ENCODE results near the gene SDC1.

Gene SDC1

DNA sequence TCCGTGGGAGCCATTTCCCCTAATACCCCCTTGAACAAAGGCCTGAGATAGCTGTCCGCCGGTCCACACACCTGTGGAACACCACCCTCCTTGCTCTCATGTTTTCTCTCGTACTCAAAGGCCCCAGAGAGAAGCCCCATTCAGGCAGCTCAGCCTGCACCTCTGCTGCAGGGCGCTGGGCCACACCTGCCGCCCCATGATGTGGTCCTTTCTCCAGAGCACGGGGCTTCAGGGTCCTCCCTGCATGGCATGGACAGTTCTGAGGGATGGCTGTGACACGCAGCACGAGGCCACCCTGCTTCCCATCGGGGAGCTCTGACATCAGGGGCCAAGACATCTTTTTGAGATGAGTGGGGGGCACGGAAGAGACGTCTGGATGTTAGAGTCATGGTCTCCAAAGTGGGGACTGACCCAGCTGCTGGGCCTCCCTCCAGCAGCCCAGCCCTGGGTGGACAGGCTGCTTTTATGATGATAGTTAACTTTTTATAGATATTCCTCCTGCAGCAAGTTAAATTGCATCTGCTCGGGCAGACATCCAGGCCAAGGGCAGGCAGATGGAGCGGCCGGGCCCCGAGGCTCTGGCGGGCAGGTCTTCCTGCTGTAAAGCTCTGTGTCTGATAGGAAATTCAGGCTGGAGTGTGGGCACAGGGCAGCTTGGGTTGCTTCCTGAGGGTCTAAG is 56.7 kb downstream of the SDC1 start:
- no peak for DNase-seq

- DNase-seq = no peak
These were observed 57.6 kb downstream of the SDC1 start for GRCh38 chr2:20167356-20167755.

DNA sequence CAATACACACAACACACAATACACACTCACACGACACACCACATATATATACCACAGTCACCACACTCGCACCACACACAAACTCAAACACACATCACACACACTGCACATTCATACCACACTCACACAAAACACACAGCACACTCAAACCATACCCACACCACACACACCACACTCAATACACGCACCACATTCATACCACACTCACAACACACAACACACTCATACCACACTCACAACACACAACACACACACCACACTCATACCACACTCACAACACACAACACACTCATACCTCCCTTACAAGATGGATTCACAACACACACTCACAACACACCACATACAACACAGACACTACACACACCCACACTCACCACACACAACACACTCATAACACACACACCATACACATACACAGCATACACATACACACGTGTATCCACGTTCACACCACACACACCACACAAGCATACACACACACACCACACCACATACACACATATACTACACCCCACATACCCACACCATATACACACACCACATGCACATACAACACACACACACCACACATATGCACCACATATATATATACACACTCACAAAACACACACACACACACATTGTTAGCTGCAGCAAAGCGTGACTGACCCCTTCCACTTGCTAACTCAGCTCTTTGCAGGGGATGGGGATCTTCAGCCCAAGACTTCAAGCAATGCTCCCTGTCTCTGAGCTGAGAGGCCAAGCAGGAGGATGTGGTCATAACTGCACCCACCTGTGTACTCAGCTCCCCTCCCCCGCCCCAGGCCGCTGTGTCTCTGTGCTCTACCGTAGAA is 59.0 kb downstream of the SDC1 start:
- DNase-seq = no peak

GRCh38 chr2:20164734-20165478 is 60.0 kb downstream of the SDC1 start:
- DNase-seq = no peak

DNA sequence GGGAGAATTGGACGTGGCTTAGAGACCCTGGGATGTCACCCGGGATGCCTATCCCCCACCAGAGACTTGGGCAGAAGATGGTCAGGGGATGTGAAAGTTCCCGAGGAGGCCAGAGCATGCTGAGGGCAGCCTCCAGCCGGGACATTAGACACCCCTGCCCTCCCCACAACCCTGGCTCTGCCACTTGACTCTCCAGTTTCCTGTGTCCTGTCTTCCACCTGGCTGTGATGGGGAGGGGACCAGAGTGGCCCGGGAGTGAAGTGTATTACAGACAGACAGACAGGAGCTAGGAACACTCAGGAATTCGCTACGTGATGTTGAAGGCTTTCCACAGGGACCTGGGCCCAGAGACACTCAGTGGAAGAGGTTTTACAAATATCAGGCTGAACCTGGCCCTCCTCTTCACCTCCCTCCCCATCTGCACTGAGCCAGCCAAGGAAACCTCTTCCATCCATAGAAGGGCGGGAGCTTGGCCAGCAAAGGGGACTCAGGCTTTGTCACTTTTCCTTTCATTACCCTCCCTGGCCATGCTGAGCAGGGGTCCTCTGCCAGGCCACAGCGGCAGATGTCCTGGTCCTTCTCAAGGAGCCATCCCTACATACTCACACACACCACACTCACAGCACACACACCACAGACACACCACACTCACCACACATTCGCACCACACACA is 60.7 kb downstream of the SDC1 start:
- DNase-seq = no peak

- DNase-seq = no peak
These were observed 65.4 kb downstream of the SDC1 start for GRCh38 chr2:20159411-20160070.

- DNase-seq = no peak
These were observed 67.6 kb downstream of the SDC1 start for GRCh38 chr2:20157193-20157891.

DNA sequence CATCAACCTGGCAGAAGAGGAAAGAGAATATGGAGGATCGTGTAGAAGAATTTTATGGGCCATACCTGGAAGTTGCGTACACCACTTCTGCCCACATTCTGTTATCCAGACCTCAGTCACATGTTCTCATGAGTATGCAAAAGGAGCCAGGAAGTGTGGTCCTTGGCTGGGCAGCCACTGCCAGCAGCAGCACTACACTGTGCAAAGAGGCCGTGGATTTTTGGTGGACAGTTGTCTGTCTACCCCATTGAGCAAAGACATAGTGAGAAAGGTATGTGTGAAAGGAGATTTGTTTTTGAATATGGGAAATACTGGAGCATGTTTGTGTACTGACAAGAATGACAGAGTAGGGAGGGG is 68.1 kb downstream of the SDC1 start:
- DNase-seq = no peak

GRCh38 chr2:20156076-20156759 is 68.7 kb downstream of the SDC1 start:
- DNase-seq = no peak

GRCh38 chr2:20153131-20153851 is 71.6 kb downstream of the SDC1 start:
- DNase-seq = no peak

DNA sequence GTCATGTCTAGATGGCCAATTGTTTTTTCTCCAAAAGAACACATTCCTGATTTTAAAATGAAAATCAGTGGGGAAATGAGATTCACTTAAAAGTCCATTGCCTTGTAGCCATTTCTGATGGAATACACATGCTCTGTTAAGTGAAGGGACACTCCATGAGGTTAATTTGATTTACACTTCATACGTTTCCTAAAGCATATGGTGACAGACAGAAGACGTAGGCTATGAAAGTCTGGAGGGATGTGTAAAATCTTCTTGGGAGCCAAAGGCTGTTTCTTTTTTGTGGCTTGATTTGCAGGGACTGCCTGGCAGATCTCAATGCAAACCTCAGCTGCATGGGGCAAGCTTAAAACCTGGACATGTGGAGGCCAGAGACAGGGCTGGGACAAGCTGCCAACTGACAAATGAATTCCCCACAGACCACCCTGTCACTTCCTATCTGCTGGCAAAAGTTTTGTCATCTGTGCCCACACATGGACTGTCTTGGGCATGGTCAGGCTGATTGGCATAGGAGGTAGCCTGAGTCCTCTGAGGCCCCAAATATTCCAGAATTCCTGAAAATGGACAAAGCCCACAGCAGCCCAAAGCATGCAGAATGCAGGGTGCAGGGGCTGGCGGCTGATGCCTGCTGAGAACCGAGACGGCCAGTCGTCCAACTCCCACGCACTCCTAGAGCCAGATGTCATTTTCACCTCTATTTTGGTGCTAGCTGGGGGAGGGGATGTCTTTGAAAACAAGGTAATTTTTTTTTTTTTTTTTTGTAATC is 73.9 kb downstream of the SDC1 start:
- DNase-seq = no peak
